Right lobe of liver (tissue), 4 donors: ENCODE results near the gene CACNA2D4.

Source experiments
- CTCF ChIP-seq, 4 donors: fragments of 200-600 bp in 3 of 4; fragments of 450-650 bp in 1 of 4; IDR thresholded peaks; one replicate each; pipeline versions ENCODE4 v1.5.1 to v1.8.0; 2016 to 2022; ENCODE audit warnings: antibody characterized with exemption in 4 of 4, mild to moderate bottlenecking in 2 of 4
- POLR2A ChIP-seq: fragments of 450-650 bp; IDR thresholded peaks from one replicate; pipeline ENCODE4 v1.6.1; 2017; ENCODE audit warnings: antibody characterized with exemption, mild to moderate bottlenecking
- donor health status: DM: no; HTN: no; CAD: no.
- donor health status: DM: no; HTN: no; CAD: no.
- donor health status: DM: no; HTN: yes; CAD: no.

- TF ChIP-seq CTCF (IDR thresholded peaks at IDR 0.05) (no peak), POLR2A (no peak)
Measured at GRCh38 chr12:1763153-1763552, 155.3 kb downstream of the CACNA2D4 start.
